CD4-positive, alpha-beta T cell treated with Interleukin-6 for 4 hours (primary cell): ENCODE measurements around the gene ZNF91.
"Not testable (repeated sequence)": the region's sequence is repeated elsewhere in the genome, so short reads cannot be mapped to it uniquely, and the experiment has no call there.

Experiments
- DNase-seq: peaks from one replicate; pipeline ENCODE4 v3.0.0-alpha.2; 2020; ENCODE audit warnings: mixed read lengths

ZNF91 gene

DNA sequence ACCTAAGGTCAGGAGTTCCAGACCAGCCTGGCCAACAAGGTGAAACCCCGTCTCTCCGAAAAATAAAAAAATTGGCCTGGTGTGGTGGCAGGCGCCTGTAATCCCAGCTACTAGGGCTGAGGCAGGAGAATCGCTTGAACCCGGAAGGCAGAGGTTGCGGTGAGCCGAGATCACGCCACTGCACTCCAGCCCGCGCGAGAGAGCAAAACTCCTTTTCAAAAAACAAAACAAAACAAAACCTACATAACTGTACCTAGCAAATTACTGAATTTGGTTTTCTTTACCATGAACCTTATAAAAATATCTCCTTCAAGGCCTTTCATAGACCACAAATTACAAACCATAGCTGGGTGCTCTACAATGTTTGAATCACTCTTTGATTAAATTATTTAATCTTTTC is 760 bp downstream of the ZNF91 start:
- peak; percentile 39 for DNase-seq

DNA sequence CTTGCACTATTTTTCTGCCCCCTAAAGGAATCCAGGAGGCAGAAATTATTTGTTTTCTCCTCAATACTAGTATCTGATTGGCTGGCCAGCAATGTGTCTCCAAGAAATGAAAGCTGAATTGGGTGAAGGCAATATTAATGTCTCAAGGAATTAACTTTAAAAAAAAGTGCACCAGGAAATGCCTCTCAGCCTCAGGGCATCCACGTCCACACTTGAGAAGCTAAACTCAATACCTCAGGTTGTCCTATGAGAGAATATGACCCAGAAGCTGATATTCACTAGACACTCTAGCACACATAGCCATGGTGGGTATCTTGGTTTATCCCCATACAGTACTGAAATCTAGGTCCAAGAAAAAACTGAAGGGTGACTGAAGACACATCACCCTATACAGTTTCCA is 2.1 kb downstream of the ZNF91 start:
- no peak for DNase-seq

DNA sequence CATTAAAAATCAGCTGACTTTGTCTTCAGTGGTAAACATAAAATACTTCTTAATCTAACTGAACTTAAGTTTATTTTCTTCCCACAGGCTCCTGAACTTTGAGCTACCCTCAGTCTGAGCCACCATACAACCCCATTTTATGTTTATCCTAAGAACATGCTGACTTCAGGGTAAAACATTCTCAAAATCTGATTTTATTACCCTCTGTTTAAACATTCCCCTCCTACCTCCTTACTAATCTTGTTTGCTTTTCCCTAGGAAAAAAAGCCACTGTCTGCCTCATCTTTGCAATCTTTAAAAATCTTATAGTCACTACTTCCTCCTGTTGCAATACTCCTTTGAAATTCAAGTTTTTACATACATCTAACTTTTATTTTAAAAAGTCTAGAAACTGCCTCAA is 4.0 kb downstream of the ZNF91 start:
- no peak for DNase-seq

DNA sequence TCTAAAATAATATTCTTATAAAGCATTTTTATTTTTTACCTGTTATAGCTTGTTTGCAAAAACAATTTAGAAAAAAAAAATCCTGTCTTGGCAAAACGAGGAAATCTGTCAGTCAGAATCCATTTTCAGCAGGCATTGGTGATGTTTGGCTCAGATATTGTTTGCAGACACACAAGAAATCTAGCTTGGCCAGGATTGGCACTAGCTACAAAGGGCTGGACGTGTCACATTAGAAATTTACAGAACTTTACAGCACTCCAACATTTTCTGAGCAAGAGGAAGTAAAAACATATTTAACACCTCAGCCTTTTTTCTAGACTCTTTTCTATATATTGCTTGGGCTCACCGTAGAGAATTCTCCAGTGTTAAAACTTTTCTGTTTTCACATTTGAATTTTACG is 9.9 kb downstream of the ZNF91 start:
- no peak for DNase-seq

DNA sequence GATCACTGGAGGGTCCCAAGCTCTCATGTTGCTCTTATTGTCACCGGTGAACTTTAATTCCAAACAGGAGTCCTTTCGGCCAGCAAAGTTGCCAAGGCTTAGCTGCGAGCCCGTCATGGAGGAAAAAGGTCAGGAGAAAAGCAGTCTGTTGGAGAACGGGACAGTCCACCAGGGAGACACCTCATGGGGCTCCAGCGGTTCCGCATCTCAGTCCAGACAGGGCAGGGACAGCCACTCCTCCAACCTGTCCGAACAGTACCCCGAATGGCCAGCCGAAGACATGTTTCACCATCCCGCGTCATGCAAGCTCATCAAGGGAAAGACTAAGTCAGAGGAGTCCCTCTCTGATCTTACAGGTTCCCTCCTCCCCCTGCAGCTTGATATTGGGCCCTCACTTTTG is 10.4 kb downstream of the ZNF91 start:
- DNase-seq = no peak

DNA sequence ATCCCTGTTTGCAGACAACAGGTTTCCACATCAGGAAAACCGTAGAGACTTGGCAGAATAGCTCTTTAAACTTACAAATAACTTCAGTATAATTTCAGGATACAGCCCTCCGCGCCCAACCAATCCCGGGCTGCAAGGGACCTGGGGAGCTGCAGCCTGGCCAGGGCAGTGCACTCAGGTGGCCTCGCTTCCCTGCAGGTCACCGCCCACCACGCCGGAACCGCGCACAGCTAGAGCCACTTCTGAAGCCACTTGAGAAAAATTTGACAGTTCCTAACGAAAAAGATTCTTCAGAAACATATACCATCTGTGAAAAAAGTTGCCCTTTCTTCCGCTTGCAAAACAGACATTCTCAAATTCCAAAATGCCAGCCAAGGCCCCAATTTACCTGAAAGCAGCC is 11.1 kb downstream of the ZNF91 start:
- no peak for DNase-seq

DNA sequence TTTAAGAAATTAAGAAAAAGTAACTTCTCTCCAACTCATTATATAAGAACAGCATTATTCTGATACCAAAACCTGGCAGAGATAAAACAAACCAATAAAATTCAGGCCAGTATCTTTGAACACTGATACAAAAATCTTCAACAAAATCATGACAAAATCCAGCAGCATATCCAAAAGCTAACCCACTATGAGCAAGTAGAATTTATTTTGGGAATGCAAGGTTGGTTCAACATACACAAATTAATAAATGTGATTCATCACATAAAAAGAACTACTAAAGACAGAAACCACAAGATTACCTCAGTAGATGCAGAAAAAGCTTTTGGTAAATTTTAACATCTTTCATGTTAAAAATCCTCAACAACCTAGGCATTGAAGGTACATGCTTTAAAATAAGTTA is 12.3 kb downstream of the ZNF91 start:
- no peak for DNase-seq

DNA sequence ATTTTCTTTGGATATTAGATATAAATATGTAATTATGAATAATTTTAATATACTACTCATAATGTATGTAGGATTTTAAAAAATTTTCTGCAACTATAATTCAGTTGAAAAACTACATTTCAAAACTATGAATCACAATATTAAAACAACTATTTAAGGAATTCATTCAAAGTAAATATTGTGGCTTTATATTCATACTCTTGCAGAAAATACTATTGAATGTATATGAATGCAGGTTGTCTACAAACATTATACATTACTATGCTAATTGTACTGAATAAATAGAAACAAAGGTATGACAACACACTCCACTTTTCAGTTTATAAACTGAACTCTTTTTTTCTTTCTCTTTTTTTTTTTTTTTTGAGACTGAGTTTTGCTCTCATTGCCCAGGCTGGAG is 14.2 kb downstream of the ZNF91 start:
- DNase-seq = no peak

DNA sequence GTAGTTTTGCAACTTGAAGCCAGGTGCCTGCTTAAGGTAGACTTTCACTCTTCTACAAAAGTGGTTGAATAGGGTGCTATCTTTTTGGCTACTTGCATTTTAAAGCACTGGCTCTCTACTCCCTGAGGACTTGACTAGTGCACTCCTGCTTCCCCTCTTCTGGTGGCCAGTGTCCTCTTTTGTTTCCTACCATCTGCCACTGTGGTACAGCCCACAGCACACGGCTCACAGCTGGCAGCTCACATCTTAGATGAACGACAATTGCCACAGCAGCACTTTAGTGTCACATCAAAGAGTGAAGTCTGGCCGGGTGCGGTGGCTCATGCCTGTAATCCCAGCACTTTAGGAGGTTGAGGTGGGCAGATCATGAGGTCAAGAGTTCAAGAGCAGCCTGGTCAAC is 15.6 kb downstream of the ZNF91 start:
- not testable (repeated sequence) for DNase-seq

DNA sequence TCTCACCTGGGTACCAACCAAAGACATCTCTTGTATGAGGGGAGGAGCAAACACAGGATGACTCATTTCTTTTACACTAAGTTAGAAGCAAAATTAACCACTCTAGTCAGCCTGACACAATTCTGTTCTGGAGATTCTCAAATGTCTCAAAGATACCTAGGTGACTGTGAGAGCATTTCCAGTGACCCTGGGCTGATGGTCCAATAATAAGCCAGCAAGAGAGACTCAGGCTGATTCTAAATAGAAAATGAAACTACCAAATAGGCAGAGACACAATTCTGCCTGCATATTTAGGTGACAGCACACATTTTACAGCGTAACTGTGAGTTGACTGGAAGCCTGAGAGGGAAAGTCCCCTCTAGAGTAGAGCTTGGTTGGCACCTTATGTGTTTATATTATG is 16.3 kb downstream of the ZNF91 start:
- no peak for DNase-seq

DNA sequence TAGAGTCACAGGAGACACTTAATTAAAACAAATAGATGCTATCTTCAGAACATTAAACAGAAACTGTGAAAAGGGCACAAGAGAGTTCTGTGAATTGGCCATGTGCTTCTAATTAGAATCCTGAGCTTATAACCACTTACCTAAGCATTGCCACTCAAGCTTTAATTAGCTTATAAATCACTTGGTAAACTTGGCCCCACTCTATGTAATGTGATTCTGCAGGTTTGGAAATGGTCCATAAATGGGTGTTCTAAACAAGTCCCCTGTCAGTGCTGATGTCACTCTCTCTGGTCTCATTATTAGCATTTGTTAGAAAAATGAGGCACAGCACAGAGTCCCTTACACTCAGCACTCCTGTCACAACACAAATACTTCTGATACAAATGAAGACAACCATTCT is 18.0 kb downstream of the ZNF91 start:
- DNase-seq = no peak

DNA sequence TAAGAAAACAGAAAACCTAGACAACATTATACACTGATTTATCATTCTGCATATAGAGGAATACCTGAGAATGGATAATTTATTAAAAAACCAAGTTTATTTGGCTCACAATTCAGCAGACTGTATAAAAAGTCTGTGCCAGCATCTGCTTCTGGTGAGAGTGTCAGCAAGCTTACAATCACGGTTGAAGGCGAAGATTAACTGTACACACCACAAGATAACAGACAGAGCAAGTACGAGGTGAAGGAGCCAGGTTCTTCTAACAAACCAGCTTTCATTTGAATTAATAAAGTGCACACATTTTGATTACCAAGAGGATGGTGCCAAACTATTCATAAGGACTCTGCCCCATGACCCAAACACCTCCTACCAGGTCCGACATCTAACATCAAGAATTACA is 28.8 kb downstream of the ZNF91 start:
- DNase-seq = no peak

DNA sequence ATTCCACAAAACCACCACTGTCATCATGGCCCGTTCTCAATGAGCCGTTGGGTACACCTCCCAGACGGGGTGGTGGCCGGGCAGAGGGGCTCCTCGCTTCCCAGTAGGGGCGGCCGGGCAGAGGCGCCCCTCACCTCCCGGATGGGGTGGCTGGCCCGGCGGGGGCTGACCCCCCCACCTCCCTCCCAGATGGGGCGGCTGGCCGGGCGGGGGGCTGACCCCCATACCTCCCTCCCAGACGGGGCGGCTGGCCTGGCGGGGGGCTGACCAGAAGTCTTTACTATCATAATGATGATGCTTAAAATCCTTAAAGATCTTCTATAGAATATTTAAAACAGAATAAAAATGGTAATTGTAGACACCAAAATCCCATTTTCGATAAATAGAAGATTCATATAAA is 29.2 kb downstream of the ZNF91 start:
- DNase-seq = not testable (repeated sequence)

DNA sequence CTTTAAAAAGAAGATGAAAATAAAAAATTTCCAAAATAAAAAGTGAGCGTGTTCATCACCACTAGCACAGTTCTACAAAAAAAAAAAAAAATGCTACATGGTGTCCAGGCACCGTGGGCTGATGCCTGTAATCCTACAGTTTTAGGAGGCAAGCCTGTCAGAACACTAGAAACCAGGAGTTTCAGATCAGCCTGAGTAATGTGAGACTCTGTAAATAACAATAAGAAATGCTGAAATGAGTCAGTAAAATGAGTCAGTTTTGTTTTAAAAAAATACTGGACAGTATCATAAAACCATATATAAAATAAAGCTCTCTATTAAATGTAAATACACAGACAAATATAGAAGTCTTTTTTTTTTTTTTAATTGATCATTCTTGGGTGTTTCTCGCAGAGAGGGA is 30.0 kb downstream of the ZNF91 start:
- no peak for DNase-seq

DNA sequence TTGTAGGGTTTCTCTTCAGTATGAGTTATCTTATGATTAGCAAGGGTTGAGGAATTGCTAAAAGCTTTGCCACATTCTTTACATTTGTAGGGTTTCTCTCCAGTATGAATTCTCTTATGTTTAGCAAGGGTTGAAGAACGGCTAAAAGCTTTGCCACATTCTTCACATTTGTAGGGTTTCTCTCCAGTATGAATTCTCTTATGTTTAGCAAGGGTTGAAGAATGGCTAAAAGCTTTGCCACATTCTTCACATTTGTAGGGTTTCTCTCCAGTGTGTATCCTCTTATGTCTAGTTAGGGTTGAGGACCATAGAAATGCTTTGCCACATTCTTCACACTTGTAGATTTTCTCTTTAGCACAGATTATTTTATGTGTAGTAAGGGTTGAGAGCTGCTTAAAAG is 33.4 kb downstream of the ZNF91 start:
- DNase-seq = not testable (repeated sequence)

DNA sequence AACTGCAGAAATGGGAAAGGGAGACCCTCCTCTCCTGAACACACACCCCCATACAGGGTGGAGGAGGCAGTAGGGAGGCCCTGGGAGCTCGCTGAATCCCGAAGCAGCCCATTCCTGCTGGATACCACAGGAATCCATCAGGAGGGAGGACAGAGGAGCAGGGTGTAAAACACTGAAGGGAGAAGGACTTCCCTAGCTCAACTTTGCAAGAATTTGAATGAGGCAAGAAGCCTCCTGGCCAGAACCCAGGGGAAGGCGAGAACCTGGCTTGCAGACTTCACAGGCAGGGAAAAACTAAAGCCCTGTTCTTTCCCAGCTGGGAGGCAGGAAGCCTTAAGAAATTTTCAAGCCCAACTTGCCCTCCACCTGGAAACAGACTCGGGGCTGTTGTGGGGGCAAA is 43.5 kb downstream of the ZNF91 start:
- no peak for DNase-seq

DNA sequence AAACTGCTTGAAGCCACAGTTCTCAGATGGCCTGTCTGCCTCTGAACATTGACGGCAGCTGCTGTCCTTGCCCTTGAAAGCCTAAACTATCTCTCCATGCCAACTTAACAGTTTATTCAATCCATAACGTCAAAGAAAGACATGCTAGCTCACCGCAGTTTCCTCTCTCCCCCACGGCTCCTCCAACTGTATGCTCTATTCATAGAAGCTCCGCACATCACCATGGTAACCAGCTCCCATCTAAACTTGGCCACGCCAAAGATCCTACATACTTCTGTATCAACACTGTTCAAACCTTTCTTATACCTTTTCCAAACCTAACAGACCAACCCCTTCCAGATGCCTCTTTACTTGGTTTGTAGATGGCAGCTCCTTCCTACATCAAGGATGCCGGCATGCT is 48.6 kb downstream of the ZNF91 start:
- DNase-seq = no peak

DNA sequence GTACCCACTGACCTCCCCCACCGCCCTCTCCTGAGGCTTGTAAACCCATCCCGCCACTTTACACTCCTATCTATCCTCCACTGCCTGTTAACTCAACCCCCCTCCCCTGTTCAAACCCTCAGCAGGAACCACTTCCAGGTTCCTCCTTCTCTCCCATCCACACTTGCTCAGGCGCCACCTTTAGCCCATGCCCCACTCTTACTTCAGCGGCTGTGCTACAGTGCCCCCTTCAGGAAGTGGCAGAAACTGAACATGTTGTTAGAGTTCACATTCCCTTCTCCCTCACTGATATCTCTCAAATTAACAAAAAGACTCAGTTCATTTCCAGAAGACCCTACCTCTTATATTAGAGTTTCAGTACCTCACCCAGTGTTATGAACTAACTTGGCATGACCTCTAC is 49.4 kb downstream of the ZNF91 start:
- DNase-seq = no peak

DNA sequence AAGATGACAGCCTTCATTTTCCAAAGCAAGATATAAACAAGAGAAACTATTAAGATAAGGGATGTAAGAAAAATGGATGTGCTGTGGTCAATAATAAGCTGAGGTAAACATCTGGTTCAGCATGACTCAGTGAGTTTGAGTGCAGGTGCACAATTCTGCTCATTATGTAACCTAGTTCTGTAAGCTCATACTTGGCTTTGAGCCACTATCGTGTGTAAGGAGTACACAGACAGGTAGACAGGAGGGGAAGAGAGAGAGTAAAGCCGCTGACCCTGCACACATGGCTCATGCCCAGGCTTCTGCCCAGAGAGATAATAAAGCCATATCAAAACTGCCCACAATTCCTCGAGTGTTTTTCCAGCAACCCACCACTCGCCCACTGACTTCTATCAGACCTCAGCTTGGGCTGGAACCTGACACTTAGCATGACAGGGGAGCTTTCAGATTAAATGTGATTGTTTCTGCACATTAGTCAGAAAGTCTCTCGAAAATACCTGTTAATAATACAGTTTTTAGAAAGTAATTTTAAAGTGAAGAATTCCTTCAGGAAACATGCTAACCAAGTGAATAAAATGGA is 51.7 kb downstream of the ZNF91 start:
- no peak for DNase-seq

DNA sequence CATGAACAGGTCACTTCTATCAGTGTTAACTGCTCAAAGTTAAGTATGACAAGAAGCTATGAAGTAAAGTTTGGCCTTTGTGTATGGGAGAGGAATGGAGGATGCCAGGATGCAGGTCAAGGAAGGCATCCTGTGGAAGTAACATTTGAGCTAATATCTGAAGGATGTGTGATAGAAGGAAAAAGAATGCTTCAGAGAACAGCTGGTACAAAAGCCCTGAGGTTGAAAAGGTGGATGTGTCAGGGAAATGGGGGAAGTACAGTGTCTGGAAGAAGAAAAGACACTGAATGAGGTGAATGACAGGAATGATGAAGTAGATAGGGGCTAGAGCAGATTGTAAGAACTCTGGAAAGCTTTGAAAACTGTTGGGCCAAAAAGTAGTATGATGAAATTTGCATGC is 67.1 kb downstream of the ZNF91 start:
- no peak for DNase-seq

DNA sequence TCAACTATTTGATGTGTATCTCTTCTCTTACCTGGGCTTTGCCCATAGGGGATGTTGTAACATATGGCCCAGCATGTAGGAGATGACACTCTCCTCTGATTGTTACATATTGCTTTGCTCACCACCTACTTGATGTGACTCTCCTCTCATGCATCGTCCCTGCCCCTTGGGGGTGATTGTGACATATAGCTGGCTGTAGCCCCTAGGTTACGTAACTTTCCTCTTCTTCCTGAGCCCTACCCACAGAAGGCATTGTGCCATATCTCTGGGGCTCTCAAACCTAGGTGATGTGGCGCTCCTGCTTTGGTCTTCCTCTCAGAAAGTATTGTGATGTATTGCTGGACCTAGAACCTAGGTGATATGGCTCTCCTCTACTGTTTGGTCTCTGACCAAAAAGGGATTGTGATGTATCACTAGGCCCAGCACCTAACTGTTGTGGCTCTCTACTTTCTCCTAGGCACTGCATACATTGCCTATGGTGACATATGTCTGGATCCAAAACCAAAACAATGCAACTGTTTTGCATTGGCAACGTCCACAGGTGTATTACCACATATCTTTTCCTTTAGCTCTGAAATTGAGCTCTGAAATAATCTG is 73.2 kb downstream of the ZNF91 start:
- no peak for DNase-seq

DNA sequence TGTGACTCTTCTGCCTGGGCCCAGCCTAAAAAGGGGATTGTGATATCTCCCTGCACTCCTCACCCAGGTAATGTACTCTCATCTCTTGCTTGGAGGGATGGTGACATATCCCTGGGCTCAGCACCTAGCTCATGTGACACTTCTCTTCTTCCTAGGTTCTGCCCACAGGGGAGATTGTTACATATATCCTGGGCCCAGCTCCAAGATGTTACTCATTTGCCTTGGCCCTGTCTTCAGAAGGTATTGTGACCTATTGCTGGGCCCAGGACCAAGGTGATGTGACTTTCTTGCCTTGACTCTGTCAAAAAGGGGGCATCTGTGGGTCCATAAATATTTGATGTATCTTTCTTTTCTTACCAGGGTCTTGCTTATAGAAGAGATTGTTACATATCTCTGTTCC is 73.9 kb downstream of the ZNF91 start:
- DNase-seq = not testable (repeated sequence)

DNA sequence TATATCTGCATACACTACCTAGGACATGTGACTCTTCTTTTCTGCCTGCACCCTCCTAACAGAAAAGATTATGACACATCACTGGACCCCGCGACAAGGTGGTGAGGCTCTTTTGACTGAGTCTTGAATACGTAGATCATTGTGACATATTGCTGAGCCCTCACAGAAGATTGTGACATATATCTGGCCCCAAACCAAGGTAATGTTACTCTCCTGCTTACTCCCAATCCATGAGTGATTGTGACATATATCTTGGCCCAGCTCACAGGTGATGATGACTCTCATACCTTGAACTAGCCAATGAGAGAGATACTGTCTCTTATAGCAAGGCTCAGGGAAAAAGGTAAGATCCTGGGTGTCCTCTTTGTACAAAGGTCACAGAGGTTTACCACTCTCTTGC is 75.7 kb downstream of the ZNF91 start:
- DNase-seq = not testable (repeated sequence)

DNA sequence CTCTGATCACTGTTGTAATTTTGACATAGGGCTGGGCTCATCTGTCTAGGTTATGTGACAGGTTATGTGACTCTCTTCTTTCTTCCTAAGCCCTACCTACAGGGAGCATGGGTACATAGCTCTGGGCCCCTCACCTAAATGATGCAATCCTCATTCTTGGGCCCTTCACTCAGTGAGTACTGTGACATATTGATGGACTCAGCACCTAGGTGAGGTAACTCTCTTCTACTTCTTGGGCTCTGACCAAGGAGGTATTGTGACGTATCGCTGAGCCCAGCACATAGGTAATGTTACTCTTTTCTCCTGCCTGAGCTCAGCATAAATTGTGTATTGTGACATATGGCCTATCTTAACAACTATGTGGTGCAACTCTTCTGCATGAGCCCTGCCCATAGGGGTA is 76.3 kb downstream of the ZNF91 start:
- DNase-seq = not testable (repeated sequence)

DNA sequence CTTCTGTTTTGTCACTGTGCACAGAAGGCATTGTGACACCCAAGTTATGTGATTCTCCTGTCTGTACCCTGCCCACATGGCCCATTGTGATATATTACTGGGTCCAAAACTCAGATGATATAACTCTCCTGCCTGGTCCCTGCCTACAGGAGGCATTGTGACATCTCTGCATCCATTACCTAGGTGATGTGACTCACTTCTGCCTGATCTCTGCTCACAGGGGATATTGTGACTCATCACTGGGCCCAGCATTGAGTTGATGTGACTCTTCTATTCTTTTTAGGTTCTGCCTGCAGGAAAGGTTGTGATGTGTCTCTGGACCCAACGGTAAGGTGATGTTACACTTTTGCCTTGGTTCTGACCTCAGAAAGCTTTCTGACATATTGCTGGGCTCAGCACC is 77.1 kb downstream of the ZNF91 start:
- no peak for DNase-seq

DNA sequence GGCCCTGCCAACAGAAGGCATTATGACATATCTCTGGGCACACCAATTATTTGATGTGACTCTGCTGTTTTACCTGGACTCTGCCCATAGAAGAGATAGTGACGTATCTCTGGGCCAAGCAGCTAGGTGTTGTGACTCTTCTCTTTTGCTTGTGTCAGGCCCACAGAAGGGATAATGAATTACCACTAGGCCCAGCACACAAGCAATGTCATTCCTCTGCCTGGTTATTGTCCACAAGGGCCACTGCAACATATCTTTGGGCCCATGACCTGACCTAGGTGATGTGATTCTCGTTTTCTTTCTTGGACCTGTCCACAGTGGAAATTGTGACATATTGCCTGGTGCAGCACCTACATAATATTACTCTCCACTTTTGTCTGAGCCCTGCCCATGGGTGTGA is 80.0 kb downstream of the ZNF91 start:
- DNase-seq = no peak
